DND-41 (cell line): ENCODE results near the gene PRDX5.

ENCODE experiments used
- CTCF ChIP-seq: IDR thresholded peaks from 2 replicates; pipeline ENCODE4 v1.5.1; 2012; ENCODE audit warnings: borderline replicate concordance, low read length, moderate library complexity, mild to moderate bottlenecking; ENCODE audit not compliant: poor library complexity, severe bottlenecking; ENCODE audit errors: extremely low read depth
- EZH2 ChIP-seq: IDR thresholded peaks from 3 replicates; pipeline ENCODE4 v1.6.1; 2012; ENCODE audit warnings: borderline replicate concordance, low read depth, mild to moderate bottlenecking, moderate library complexity, low read length, inconsistent platforms; ENCODE audit not compliant: severe bottlenecking

GRCh38 chr11:64368673-64369074, 50.8 kb downstream of the PRDX5 start:
- TF ChIP-seq CTCF = no peak
- TF ChIP-seq EZH2 = no peak
